Mucosa of descending colon (tissue), 3 donors: ENCODE measurements around the gene RRAS2. TPM values are rescaled to one million over a fixed set of nuclear protein-coding genes. Genes with fewer than 3 reads are reported as not detected.

Experiments
- ATAC-seq: fragments of 200-7000 bp; cut with Tn5 transposase; one replicate; pipeline ENCODE4 v1.9.1; 2020; ENCODE audit warnings: mild to moderate bottlenecking, moderate library complexity
- DNase-seq, 3 donors: peaks; one replicate each; pipeline ENCODE4 v3.0.0-alpha.2; 2020
- H3K36me3 ChIP-seq: fragments of 200-600 bp; one replicate; pipeline ENCODE4 v1.8.0; 2021; ENCODE audit warnings: low read depth, mild to moderate bottlenecking
- H3K4me1 ChIP-seq: fragments of 200-600 bp; one replicate; pipeline ENCODE4 v1.8.0; 2021; ENCODE audit warnings: low read depth, mild to moderate bottlenecking
- H3K4me3 ChIP-seq: fragments of 200-600 bp; one replicate; pipeline ENCODE4 v1.8.0; 2021; ENCODE audit warnings: mild to moderate bottlenecking
- H3K9me3 ChIP-seq: fragments of 200-600 bp; one replicate; pipeline ENCODE4 v1.8.0; 2021; ENCODE audit warnings: mild to moderate bottlenecking
- intact Hi-C, 2 donors: fragments of 100-400 bp; cut with DNase I in 1 of 2; cut with micrococcal nuclease in 1 of 2; formaldehyde crosslinking; loops; one replicate each; pipeline versions ENCODE4 v1.11.0 to v1.11.1; 2022; cut with DNase I, micrococcal nuclease
- total RNA-seq, 3 donors: library from RNA; stranded (reverse); fragmentation: NEBNext Ultra II Directional in 2 of 3; extraction: Animal tissue kit (Norgen Biotek cat#: 25700) in 2 of 3; gene quantifications; one replicate each; pipeline versions ENCODE4 v1.2.1 to v1.2.4, GENCODE V29; 2021 to 2023
- TF ChIP-seq, protein P1 (sequence below): fragments of 200-600 bp; IDR thresholded peaks from one replicate; pipeline ENCODE4 v1.8.0; 2022; ENCODE audit warnings: antibody characterized with exemption, mild to moderate bottlenecking
- donor health status: DM: no; HTN: no; CAD: no; lungs with moderate emphysema.
- donor health status: DM: no; HTN: no; CAD: no.
- donor health status: DM: no; HTN: yes; CAD: no.

Gene RRAS2
- total RNA-seq, 3 donors from 2014 or later: 23.5 to 43.3 (median 27.6) TPM

DNA sequence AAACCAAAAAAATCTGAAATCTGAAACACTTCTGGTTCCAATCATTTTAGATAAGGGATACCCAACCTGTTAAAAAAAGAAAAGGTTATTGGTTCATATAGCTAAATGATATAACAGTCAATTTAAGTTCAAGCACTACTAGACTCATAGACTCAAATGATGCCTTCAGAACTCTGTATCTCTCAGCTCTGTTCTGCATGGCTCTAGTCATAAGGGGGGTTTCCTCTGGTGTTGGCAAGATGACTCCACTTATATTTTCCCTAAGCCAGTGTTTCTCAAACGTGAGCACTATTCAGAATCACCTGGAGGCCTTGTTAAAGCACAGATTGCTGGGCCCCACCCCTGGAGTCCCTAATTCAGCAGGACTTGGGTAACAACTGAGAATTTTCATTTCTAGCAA, 11.5 kb upstream of the RRAS2 start:
- DNase-seq (no peak), ATAC-seq (no peak)
- Histone ChIP-seq H3K4me3 (no peak overlapping the region), H3K4me1 (no peaks in the 10 kb centered on the region), H3K36me3 (no peaks in the 10 kb centered on the region), H3K9me3 (no peaks in the 10 kb centered on the region)
- TF ChIP-seq, protein P1, sequence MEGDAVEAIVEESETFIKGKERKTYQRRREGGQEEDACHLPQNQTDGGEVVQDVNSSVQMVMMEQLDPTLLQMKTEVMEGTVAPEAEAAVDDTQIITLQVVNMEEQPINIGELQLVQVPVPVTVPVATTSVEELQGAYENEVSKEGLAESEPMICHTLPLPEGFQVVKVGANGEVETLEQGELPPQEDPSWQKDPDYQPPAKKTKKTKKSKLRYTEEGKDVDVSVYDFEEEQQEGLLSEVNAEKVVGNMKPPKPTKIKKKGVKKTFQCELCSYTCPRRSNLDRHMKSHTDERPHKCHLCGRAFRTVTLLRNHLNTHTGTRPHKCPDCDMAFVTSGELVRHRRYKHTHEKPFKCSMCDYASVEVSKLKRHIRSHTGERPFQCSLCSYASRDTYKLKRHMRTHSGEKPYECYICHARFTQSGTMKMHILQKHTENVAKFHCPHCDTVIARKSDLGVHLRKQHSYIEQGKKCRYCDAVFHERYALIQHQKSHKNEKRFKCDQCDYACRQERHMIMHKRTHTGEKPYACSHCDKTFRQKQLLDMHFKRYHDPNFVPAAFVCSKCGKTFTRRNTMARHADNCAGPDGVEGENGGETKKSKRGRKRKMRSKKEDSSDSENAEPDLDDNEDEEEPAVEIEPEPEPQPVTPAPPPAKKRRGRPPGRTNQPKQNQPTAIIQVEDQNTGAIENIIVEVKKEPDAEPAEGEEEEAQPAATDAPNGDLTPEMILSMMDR: no peak
- intact Hi-C loops: no loop called here

GRCh38 chr11:14369598-14369997, 10.6 kb upstream of the RRAS2 start:
- TF ChIP-seq, protein P1: no peak
- ATAC-seq: no peak

GRCh38 chr11:14366936-14367335, 8.0 kb upstream of the RRAS2 start:
- no peak overlapping the region for H3K4me3 ChIP-seq
- intact Hi-C loops: no loop called here
- no peaks in the 10 kb centered on the region for H3K9me3 ChIP-seq
- DNase-seq (no peak), ATAC-seq (no peak)
- TF ChIP-seq, protein P1: no peak
- H3K36me3 ChIP-seq: no peaks in the 10 kb centered on the region
- no peaks in the 10 kb centered on the region for H3K4me1 ChIP-seq

More at GRCh38 chr11:14369598-14369997, 10.6 kb upstream of the RRAS2 start:
- no peak for DNase-seq
- H3K4me3 ChIP-seq: no peak overlapping the region
- H3K4me1 ChIP-seq: no peaks in the 10 kb centered on the region
- no peaks in the 10 kb centered on the region for H3K9me3 ChIP-seq
- intact Hi-C loops: no loop called here
- no peaks in the 10 kb centered on the region for H3K36me3 ChIP-seq

DNA sequence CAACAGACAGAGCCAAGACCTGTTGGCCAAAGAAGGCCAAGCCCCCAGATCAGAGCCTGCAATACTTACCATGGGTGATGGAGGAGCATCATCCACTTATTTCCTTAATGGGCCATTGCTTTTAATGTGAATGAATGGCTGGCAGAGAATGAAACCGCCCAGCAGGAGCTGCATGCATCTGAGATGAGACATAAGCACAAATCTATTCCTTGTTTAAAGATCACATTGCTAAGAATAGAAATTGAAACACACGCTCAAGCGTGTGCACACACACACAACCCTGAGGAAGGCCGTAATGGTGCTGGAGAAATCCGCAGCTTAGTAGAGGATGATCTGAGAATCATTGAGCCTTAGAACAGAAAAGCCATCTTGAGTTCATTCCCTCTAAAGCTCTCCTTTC, 5.3 kb upstream of the RRAS2 start:
- intact Hi-C loops: no loop called here
- H3K4me3 ChIP-seq: no peak overlapping the region

GRCh38 chr11:14362611-14363010, 3.6 kb upstream of the RRAS2 start:
- Histone ChIP-seq H3K4me1 (no peaks in the 10 kb centered on the region), H3K9me3 (no peaks in the 10 kb centered on the region), H3K36me3 (no peaks in the 10 kb centered on the region), H3K4me3 (no peak overlapping the region)
- intact Hi-C loops: no loop called here
- no peak for ATAC-seq
- TF ChIP-seq, protein P1: no peak
- DNase-seq: no peak

More for the DNA sequence above, 5.3 kb upstream of the RRAS2 start:
- H3K4me1 ChIP-seq: no peaks in the 10 kb centered on the region
- no peak for DNase-seq
- no peaks in the 10 kb centered on the region for H3K36me3 ChIP-seq
- no peaks in the 10 kb centered on the region for H3K9me3 ChIP-seq
- no peak for ATAC-seq
- TF ChIP-seq, protein P1: no peak

DNA sequence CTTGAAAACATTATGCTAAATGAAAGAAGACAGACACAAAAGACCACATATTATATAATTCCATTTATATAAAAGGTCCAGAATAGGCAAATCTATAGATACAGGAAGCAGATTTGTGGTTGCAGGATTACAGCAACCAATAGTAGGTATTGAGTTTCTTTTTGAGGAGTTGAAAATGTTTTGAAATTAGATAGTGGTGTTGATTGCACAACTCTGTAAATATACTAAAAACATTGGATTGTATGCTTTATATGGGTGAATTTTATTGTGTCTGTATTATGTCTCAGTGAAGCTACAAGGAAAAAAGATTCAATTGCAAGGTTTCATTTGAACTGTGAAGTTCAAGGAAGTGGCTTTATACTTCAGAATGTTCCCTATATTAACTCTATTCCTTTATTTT, 3.0 kb upstream of the RRAS2 start:
- Histone ChIP-seq H3K36me3 (no peaks in the 10 kb centered on the region), H3K9me3 (no peaks in the 10 kb centered on the region), H3K4me3 (no peak overlapping the region), H3K4me1 (no peaks in the 10 kb centered on the region)
- TF ChIP-seq, protein P1: no peak
- no peak for ATAC-seq
- no peak for DNase-seq
- intact Hi-C loops: no loop called here
